Testis (tissue), 3 donors: ENCODE measurements around the gene ASCC1. TPM values are rescaled to one million over a fixed set of nuclear protein-coding genes. Genes with fewer than 3 reads are reported as not detected.

ENCODE experiments used
- DNase-seq: peaks from one replicate; pipeline ENCODE4 v3.0.0-alpha.2; 2019
- H3K27ac ChIP-seq, 2 donors: fragments of 200-600 bp; sonication (generic); one replicate each; pipeline ENCODE4 v1.5.1; 2019
- H3K27me3 ChIP-seq: fragments of 200-600 bp; sonication (generic); one replicate; pipeline ENCODE4 v1.5.1; 2019
- H3K36me3 ChIP-seq: fragments of 200-600 bp; sonication (generic); one replicate; pipeline ENCODE4 v1.5.1; 2017; ENCODE audit warnings: low read depth; ENCODE audit errors: missing control alignments
- H3K4me1 ChIP-seq: fragments of 200-600 bp; sonication (generic); one replicate; pipeline ENCODE4 v1.5.1; 2019
- H3K4me3 ChIP-seq, 2 donors: fragments of 200-600 bp; sonication (generic); one replicate each; pipeline ENCODE4 v1.5.1; 2017 to 2019
- H3K9me3 ChIP-seq: fragments of 200-600 bp; sonication (generic); one replicate; pipeline ENCODE4 v1.5.1; 2017
- CTCF ChIP-seq, 3 experiments: fragments of 450-650 bp in 2 of 3; fragments of 200-600 bp in 1 of 3; sonication (generic) in 1 of 3; IDR thresholded peaks; one replicate each; pipeline ENCODE4 v1.5.1; 2016 to 2019; ENCODE audit warnings: antibody characterized with exemption in 3 of 3, mild to moderate bottlenecking in 2 of 3, moderate library complexity in 1 of 3
- POLR2A ChIP-seq: fragments of 450-650 bp; IDR thresholded peaks from one replicate; pipeline ENCODE4 v1.6.1; 2017; ENCODE audit warnings: antibody characterized with exemption, mild to moderate bottlenecking, moderate library complexity
- WGBS, 2 donors: methylation state at CpG; one replicate each; pipeline ENCODE4 v1.1.5; 2018; 5-methylcytosine and 5-hydroxymethylcytosine counted together
- intact Hi-C: fragments of 100-400 bp; cut with DNase I; formaldehyde crosslinking; loops from one replicate; pipeline ENCODE4 v1.15.1; 2023; ENCODE audit warnings: low total_unique reads
- polyA plus RNA-seq: library from polyadenylated mRNA; stranded (reverse); fragments of 350-450 nt; fragmentation: Illumina TruSeq; extraction: RNeasy Lipid Tissue Mini Kit (QIAGEN cat#74804); gene quantifications from one replicate; pipeline ENCODE4 v1.2.3, GENCODE V29; 2014; ENCODE audit warnings: low read depth, low replicate concordance; ENCODE audit not compliant: insufficient read depth
- total RNA-seq, 2 donors: library from RNA; depleted of rRNA; stranded (reverse); fragments of >200 nt; gene quantifications; one replicate each; pipeline ENCODE4 v1.2.3, GENCODE V29; 2016

ASCC1 gene
- total and polyA plus RNA-seq, 3 donors from 2014 or later: 47.4 to 58.3 (median 48.8) TPM

DNA sequence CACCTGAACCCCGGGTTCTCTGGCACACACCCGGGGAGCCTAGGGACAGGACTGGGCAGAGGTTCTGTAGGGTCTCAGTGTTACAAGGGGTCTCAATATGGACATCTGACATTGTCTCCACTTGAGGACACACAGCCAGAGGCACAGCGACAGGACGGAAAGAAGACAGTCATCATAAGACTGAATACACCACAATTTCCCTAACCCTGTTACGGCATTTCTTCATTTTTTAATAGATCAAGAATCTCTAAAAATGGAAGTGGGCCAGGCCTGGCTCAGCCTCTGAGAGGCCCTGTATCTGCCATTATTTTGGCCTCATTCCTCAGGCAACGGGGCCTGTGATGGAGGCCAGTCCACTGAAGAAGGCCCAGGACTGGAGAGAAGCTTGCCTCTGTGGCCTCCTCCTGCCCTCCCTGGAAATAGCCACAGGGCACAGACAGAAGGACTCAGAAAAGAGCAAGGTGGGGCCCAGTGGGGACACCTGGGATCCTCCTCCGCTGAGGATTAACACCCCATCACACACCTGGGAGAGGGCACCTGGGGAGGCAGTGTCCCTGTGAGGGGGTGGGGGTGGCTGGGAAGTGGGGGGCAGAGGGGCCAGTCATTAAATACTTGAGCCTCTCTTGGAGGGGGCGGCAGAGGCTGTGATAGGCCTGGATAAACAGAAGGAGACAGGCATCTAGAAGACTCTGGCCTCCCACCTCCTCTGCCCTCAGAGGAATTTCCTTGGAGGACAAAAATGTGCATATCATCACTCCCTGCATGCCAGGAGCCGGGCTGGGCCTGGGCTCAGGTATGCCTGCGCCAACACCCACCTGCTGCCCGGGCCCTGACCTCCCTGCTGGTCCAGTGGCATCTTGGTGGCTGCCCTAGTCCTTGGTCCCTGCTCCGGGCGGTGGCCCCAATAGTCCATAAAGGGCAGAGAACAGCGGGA is 135.8 kb downstream of the ASCC1 start:
- Histone ChIP-seq H3K4me1 (no peaks in the 10 kb centered on the region), H3K9me3 (no peaks in the 10 kb centered on the region), H3K36me3 (no peaks in the 10 kb centered on the region), H3K27ac (no peak overlapping the region), H3K4me3 (no peak overlapping the region), H3K27me3 (no peaks in the 10 kb centered on the region)
- TF ChIP-seq CTCF (IDR thresholded peaks at IDR 0.05) (no peak), POLR2A (no peak)
- no peak for DNase-seq
- 81 to 89% methylated on average over 7 to 14 of the region's 14 CpGs for WGBS, 2 donors
- intact Hi-C loops: no loop called here

GRCh38 chr10:72079356-72079755 is 136.7 kb downstream of the ASCC1 start:
- H3K27me3 ChIP-seq: no peaks in the 10 kb centered on the region
- H3K27ac ChIP-seq: no peak overlapping the region
- no peak for TF ChIP-seq POLR2A
- no peak for TF ChIP-seq CTCF (IDR thresholded peaks at IDR 0.05)
- 84 to 92% methylated on average over 2 to 5 of the region's 5 CpGs for WGBS, 2 donors
- H3K4me3 ChIP-seq: no peak overlapping the region
- H3K4me1 ChIP-seq: no peaks in the 10 kb centered on the region
- intact Hi-C loops: no loop called here
- no peak for DNase-seq
- H3K9me3 ChIP-seq: no peaks in the 10 kb centered on the region
- H3K36me3 ChIP-seq: no peaks in the 10 kb centered on the region

GRCh38 chr10:72077275-72077990 is 138.6 kb downstream of the ASCC1 start:
- H3K36me3 ChIP-seq: no peaks in the 10 kb centered on the region
- 88 to 95% methylated on average over 19 to 20 of the region's 20 CpGs for WGBS, 2 donors
- no peak for DNase-seq

DNA sequence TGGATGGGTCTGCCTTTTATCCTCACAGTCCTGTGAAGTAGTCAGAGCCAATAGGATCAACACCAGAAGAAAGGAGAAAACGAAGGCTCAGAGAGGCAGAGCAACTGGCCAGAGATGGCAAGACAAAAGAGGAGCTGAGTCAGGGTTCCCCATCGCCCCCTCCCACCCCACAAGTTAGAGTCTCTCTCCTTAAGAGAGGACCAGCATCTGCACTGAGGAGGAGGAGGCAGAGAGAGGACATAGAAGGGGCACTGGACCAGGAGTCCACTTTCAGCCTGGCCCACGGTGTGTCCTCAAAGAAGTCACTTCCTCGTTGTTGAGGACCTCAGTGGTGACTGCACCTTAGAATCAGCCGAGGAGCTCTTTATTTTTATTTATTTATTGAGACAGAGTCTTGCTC is 139.3 kb downstream of the ASCC1 start:
- WGBS, 2 donors: 77 to 82% methylated on average over 5 of the region's 5 CpGs
- Histone ChIP-seq H3K4me1 (peaks cover 9% of the 10 kb centered on the region), H3K27ac (no peak overlapping the region), H3K36me3 (no peaks in the 10 kb centered on the region), H3K9me3 (no peaks in the 10 kb centered on the region), H3K4me3 (no peak overlapping the region), H3K27me3 (no peaks in the 10 kb centered on the region)
- intact Hi-C loops: no loop called here
- no peak for TF ChIP-seq POLR2A
- no peak for TF ChIP-seq CTCF (IDR thresholded peaks at IDR 0.05)
- no peak for DNase-seq

More at GRCh38 chr10:72077275-72077990, 138.6 kb downstream of the ASCC1 start:
- Histone ChIP-seq H3K27me3 (no peaks in the 10 kb centered on the region), H3K4me1 (peaks cover 9% of the 10 kb centered on the region), H3K27ac (no peak overlapping the region), H3K4me3 (no peak overlapping the region), H3K9me3 (no peaks in the 10 kb centered on the region)
- intact Hi-C loops: no loop called here
- TF ChIP-seq POLR2A (no peak), CTCF (IDR thresholded peaks at IDR 0.05) (no peak)
